ENCODE data around the gene TSEN2.

DNA sequence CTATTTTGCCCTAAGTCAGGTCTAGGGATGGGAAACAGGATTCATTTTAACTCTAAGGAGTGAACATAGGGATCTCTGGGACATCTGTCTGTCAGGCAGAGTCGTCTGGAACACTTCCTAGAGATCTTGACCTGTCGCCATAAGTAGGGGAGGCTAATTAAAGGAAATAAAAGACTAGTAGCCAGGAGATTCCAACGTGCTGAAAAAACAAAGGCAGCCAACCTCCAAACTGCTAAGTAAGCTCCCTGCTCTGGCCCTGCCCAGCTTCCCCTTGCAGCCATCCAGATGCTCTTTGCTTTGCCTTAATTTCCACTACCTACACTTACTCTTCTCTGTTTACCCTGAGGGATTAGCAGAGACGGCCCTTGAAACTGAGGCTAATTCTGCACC lies 18.4 kb upstream of the TSEN2 start:
- no peak for TF ChIP-seq CTCF (conservative IDR thresholded peaks at IDR 0.05)
- no peak for TF ChIP-seq EZH2 (IDR thresholded peaks at IDR 0.05; ENCODE audit: low read depth)
